Kidney (tissue), 14 donors: ENCODE results near the gene PSPH. TPM values are rescaled to one million over a fixed set of nuclear protein-coding genes. Genes with fewer than 3 reads are reported as not detected.

Experiments
- DNase-seq, 5 donors: peaks; one replicate each; pipeline ENCODE4 v3.0.0-alpha.2; 2013 to 2020
- FAIRE-seq: peaks from 2 replicates; lab custom pipeline; 2012; peaks lifted over from hg19 to GRCh38; lab: Jason Lieb, UNC
- H3K27ac ChIP-seq, 2 donors: one replicate each; pipeline ENCODE4 v1.7.0; 2013; ENCODE audit warnings: low read depth in 2 of 2, low read length in 2 of 2, inconsistent platforms in 1 of 2
- H3K27me3 ChIP-seq: one replicate; pipeline ENCODE4 v1.7.1; 2013; ENCODE audit warnings: low read length, inconsistent platforms; ENCODE audit not compliant: control insufficient read depth, insufficient read depth
- H3K36me3 ChIP-seq, 3 donors: one replicate each; pipeline versions ENCODE4 v1.7.0 to v1.7.1; 2013; ENCODE audit warnings: low read length in 3 of 3, control low read depth in 1 of 3, inconsistent platforms in 1 of 3; ENCODE audit not compliant: insufficient read depth in 3 of 3, control insufficient read depth in 2 of 3
- H3K4me1 ChIP-seq, 3 donors: one replicate each; pipeline versions ENCODE4 v1.7.0 to v1.7.1; 2013; ENCODE audit warnings: low read length in 3 of 3, inconsistent platforms in 1 of 3, low read depth in 1 of 3; ENCODE audit not compliant: control insufficient read depth in 2 of 3, insufficient read depth in 2 of 3
- H3K4me3 ChIP-seq, 3 donors: one replicate each; pipeline versions ENCODE4 v1.7.0 to v1.8.1; 2013; ENCODE audit warnings: low read length in 3 of 3, control low read depth in 1 of 3, inconsistent platforms in 1 of 3
- H3K9ac ChIP-seq, 3 donors: one replicate each; pipeline versions ENCODE4 v1.7.0 to v1.7.1; 2013; ENCODE audit warnings: low read length in 3 of 3, control low read depth in 1 of 3, inconsistent platforms in 1 of 3
- H3K9me3 ChIP-seq, 3 donors: one replicate each; pipeline versions ENCODE4 v1.7.0 to v1.7.1; 2013; ENCODE audit warnings: low read length in 3 of 3, control low read depth in 1 of 3, inconsistent platforms in 1 of 3; ENCODE audit not compliant: control insufficient read depth in 2 of 3, insufficient read depth in 1 of 3
- intact Hi-C: fragments of 100-400 bp; cut with DNase I; formaldehyde crosslinking; loops from one replicate; pipeline ENCODE4 v1.11.1; 2022
- polyA plus RNA-seq: library from polyadenylated mRNA; stranded (reverse); fragments of 350-450 nt; fragmentation: Illumina TruSeq; extraction: RNeasy Lipid Tissue Mini Kit (QIAGEN cat#74804); gene quantifications from one replicate; pipeline ENCODE4 v1.2.3, GENCODE V29; 2014; ENCODE audit warnings: low read depth, low replicate concordance; ENCODE audit not compliant: insufficient read depth
- total RNA-seq: library from RNA; stranded (reverse); fragmentation: NEBNext Ultra II Directional; extraction: Animal tissue kit (Norgen Biotek cat#: 25700); gene quantifications from one replicate; pipeline ENCODE4 v1.2.1, GENCODE V29; 2021
- TF ChIP-seq, protein P1 (sequence below): IDR thresholded peaks from 3 replicates; pipeline ENCODE4 v1.5.1; 2012; ENCODE audit warnings: mild to moderate bottlenecking, moderate library complexity, borderline replicate concordance; ENCODE audit not compliant: insufficient read depth; ENCODE audit errors: extremely low read depth
- donor health status: control.
- donor health status: control.
- donor health status: control.
- donor health status: control.
- donor health status: control.
- donor health status: DM: yes; HTN: yes; CAD: no.
- donor health status: Normal renal cell carcinoma (clear cell type).

PSPH gene
- total and polyA plus RNA-seq, 2 donors from 2014 or later, result 9.0 to 17.8 TPM

DNA sequence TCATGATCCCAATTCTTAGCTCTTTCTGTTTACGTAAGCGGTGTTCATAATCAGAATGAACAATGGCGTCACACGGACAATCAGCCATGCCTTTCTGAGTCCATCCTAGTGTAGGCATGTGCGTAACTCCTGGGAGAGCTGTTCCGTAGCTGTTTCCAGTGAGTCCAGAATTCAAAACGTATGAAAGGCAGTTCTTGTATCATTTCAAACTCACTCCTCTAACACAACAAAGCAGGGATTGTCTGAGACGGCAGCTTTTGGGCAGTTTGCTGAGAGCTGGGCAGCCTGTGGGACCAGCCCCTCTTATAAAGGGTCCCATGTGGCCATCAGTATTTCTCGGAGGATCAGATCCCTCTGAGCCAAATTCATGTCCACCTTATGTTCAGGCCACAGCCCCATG lies 43.4 kb downstream of the PSPH start:
- H3K9me3 ChIP-seq, result no peaks in the 10 kb centered on the region
- FAIRE-seq, result no peak
- no peaks in the 10 kb centered on the region for H3K4me1 ChIP-seq
- DNase-seq, result no peak
- intact Hi-C loops, result no loop called here
- no peak overlapping the region for H3K9ac ChIP-seq
- H3K36me3 ChIP-seq, result no peaks in the 10 kb centered on the region
- TF ChIP-seq, protein P1, sequence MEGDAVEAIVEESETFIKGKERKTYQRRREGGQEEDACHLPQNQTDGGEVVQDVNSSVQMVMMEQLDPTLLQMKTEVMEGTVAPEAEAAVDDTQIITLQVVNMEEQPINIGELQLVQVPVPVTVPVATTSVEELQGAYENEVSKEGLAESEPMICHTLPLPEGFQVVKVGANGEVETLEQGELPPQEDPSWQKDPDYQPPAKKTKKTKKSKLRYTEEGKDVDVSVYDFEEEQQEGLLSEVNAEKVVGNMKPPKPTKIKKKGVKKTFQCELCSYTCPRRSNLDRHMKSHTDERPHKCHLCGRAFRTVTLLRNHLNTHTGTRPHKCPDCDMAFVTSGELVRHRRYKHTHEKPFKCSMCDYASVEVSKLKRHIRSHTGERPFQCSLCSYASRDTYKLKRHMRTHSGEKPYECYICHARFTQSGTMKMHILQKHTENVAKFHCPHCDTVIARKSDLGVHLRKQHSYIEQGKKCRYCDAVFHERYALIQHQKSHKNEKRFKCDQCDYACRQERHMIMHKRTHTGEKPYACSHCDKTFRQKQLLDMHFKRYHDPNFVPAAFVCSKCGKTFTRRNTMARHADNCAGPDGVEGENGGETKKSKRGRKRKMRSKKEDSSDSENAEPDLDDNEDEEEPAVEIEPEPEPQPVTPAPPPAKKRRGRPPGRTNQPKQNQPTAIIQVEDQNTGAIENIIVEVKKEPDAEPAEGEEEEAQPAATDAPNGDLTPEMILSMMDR, result no peak
- no peak overlapping the region for H3K27ac ChIP-seq
- no peak overlapping the region for H3K4me3 ChIP-seq
- no peaks in the 10 kb centered on the region for H3K27me3 ChIP-seq

DNA sequence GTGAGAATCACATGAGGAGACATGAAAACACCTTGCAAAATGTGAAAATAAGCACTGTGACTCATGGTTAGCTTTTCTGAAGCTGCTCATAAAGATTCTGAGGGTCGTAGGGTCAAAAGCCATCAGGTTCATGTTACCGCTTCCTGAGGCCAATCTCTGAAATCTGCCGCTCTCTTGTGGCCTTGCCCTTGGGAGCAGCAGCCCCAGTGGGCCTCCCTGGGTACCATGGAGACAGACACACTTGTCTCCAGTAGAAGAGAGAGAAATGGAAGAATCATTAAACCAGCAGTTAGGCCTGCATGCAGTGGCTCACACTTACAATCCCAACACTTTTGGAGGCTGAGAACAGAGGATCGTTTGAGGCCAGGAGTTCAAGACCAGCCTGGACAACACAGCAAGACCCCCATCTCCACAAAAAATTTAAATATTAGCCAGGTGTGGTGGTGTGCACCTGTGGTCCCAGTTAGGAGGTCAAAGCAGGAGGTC lies 44.0 kb downstream of the PSPH start:
- intact Hi-C loops, result no loop called here
- Histone ChIP-seq H3K27me3 (no peaks in the 10 kb centered on the region), H3K9ac (no peak overlapping the region), H3K36me3 (no peaks in the 10 kb centered on the region), H3K9me3 (no peaks in the 10 kb centered on the region), H3K4me1 (no peaks in the 10 kb centered on the region), H3K27ac (no peak overlapping the region), H3K4me3 (no peak overlapping the region)
- TF ChIP-seq, protein P1, result no peak
- FAIRE-seq (no peak), DNase-seq (peak in 4 of 5 donors; percentile 39 to 64 (median 56))

DNA sequence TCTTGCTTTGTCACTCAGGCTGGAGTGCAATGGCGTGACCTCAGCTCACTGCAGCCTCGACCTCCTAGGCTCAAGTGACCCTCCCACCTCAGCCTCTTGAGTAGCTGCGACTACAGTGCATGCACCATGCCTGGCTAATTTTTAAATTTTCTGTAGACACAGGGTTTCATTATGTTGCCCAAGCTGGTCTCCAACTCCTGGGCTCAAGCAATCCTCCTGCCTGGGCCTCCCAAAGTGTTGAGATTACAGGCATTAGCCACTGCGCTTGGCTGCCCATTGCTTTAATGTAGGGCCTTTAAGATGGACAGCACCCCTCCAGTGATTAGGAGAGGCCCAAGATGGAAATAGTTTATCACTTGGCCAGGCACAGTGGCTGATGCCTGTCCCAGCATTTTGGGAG lies 47.5 kb downstream of the PSPH start:
- no peaks in the 10 kb centered on the region for H3K9me3 ChIP-seq
- no peak for FAIRE-seq
- no peak overlapping the region for H3K27ac ChIP-seq
- H3K36me3 ChIP-seq, result peaks cover 0 to 1% (median 0%) of the 10 kb centered on the region in 3 donors
- H3K9ac ChIP-seq, result no peak overlapping the region
- TF ChIP-seq, protein P1, result no peak
- DNase-seq, result no peak
- H3K4me3 ChIP-seq, result no peak overlapping the region
- intact Hi-C loops, result no loop called here
- no peaks in the 10 kb centered on the region for H3K27me3 ChIP-seq
- no peaks in the 10 kb centered on the region for H3K4me1 ChIP-seq
